OCI-LY1 (cell line): ENCODE measurements around the gene MMP13.

ENCODE experiments used
- EZH2 ChIP-seq: fragments of 200-600 bp; sonication (generic), shearing (Covaris generic); IDR thresholded peaks from 2 replicates; pipeline ENCODE4 v1.8.0; 2017; ENCODE audit warnings: borderline replicate concordance, mixed run types, mild to moderate bottlenecking, antibody characterized with exemption, low read length, moderate library complexity, mixed read lengths
- TF ChIP-seq, protein P1 (sequence below): fragments of 200-600 bp; sonication (generic), shearing (Covaris generic); IDR thresholded peaks from 2 replicates; pipeline ENCODE4 v1.5.1; 2017; ENCODE audit warnings: mild to moderate bottlenecking, antibody characterized with exemption, low read length, moderate library complexity, mixed read lengths

DNA sequence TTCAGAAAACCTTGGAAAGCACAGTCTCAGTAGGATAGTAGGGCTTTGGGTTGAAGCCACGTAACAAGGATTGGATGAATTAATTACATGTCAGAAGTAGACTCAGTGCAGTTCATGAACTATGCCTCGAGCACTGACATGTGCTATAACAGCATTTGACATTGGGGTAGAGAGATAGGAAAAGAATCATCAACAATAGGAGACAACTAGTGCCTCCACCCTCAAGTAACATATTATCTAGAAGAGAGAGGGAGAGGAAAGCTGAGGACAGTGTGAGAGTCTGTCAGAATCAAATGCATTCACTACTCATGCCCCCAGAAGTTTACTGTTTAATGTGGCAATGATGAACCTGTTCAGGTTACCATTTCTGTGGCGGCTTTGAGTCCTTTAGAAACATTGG, 26.4 kb downstream of the MMP13 start:
- TF ChIP-seq, protein P1, sequence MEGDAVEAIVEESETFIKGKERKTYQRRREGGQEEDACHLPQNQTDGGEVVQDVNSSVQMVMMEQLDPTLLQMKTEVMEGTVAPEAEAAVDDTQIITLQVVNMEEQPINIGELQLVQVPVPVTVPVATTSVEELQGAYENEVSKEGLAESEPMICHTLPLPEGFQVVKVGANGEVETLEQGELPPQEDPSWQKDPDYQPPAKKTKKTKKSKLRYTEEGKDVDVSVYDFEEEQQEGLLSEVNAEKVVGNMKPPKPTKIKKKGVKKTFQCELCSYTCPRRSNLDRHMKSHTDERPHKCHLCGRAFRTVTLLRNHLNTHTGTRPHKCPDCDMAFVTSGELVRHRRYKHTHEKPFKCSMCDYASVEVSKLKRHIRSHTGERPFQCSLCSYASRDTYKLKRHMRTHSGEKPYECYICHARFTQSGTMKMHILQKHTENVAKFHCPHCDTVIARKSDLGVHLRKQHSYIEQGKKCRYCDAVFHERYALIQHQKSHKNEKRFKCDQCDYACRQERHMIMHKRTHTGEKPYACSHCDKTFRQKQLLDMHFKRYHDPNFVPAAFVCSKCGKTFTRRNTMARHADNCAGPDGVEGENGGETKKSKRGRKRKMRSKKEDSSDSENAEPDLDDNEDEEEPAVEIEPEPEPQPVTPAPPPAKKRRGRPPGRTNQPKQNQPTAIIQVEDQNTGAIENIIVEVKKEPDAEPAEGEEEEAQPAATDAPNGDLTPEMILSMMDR: no peak
- no peak for TF ChIP-seq EZH2
